Measurements from ENCODE around the gene SETD3. TPM values are rescaled to one million over a fixed set of nuclear protein-coding genes. Genes with fewer than 3 reads are reported as not detected.
A peak's percentile ranks its signal among the peaks of the same experiment; 100 is the strongest.

SETD3 gene
- total RNA-seq, 2 experiments from 2014 or later, result 54.3 to 56.8 TPM

DNA sequence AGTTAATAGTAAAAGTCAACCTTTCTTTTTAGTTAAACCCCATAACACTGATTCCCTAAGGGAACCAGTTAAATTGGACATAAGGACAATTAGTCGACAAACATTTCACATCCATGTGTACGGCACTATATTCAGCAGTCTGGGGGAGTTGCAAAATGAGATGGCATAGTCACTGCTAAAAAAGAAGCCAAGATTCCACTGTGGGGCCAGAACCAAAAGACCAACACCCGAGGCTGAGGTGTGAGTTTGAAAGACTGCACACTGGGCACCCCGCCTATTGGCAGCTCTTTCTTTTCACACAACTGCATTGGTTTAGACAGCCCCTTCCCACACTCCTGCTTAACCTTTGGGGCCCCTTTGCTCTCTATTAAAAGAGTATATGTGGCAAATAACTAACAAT, 16.7 kb downstream of the SETD3 start:
- H3K9me3 Mint-ChIP-seq, result no peaks in the 10 kb centered on the region
- H3K4me1 Mint-ChIP-seq (ENCODE audit: low read depth), result peaks cover 10% of the 10 kb centered on the region
- ChIA-PET POLR2A (no interaction called here), CTCF (interaction anchor here (0.6 kb wide), 1 partner anchor 482 kb away, joined by 4 read pairs; no protein-coding TSS in a partner anchor)
- no peak overlapping the region for H3K27ac Mint-ChIP-seq
- no peak for DNase-seq
- H3K27me3 Mint-ChIP-seq, result no peaks in the 10 kb centered on the region
- intact Hi-C loops (cut with micrococcal nuclease), result no loop called here
- H3K36me3 Mint-ChIP-seq, result peaks cover 20% of the 10 kb centered on the region
- H3K4me3 Mint-ChIP-seq, result no peak overlapping the region

DNA sequence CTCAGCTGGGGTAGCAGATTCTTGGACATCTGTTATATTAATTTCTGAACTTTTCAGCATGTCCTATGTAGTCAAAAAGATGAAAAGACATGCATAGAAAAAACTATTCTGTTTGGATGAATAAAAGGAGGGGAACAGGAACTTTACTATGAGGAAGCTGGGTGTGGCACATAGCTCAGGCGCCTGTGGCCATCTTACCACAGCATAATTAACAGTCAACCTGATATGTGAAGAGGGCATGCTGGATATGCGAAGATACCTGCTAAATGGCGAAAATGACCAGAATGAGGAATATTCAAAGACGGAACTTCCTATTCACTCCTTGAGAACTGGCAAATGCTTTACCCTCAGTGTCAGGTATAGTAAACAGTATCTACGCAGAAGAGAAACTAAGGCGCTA, 18.4 kb downstream of the SETD3 start:
- H3K27me3 Mint-ChIP-seq, result no peaks in the 10 kb centered on the region
- no peak overlapping the region for H3K27ac Mint-ChIP-seq
- no peak overlapping the region for H3K4me3 Mint-ChIP-seq
- POLR2A ChIA-PET, result no interaction called here
- intact Hi-C loops (cut with micrococcal nuclease), result no loop called here
- H3K36me3 Mint-ChIP-seq, result peaks cover 27% of the 10 kb centered on the region
- CTCF ChIA-PET, result no interaction called here
- H3K4me1 Mint-ChIP-seq (ENCODE audit: low read depth), result no peaks in the 10 kb centered on the region
- DNase-seq, result no peak
- no peaks in the 10 kb centered on the region for H3K9me3 Mint-ChIP-seq

GRCh38 chr14:99461411-99462085, 19.1 kb downstream of the SETD3 start:
- POLR2A ChIA-PET, result no interaction called here
- Mint-ChIP-seq H3K4me3 (no peak overlapping the region), H3K4me1 (ENCODE audit: low read depth) (no peaks in the 10 kb centered on the region), H3K27ac (no peak overlapping the region), H3K27me3 (no peaks in the 10 kb centered on the region), H3K9me3 (no peaks in the 10 kb centered on the region), H3K36me3 (peaks cover 31% of the 10 kb centered on the region)
- intact Hi-C loops (cut with micrococcal nuclease), result no loop called here
- CTCF ChIA-PET, result interaction anchor here (0.6 kb wide), 1 partner anchor 499 kb away, joined by 3 read pairs; no protein-coding TSS in a partner anchor
- no peak for DNase-seq

GRCh38 chr14:99460793-99461192, 19.9 kb downstream of the SETD3 start:
- no peak overlapping the region for H3K27ac Mint-ChIP-seq
- no peak overlapping the region for H3K4me3 Mint-ChIP-seq
- peaks cover 32% of the 10 kb centered on the region for H3K36me3 Mint-ChIP-seq
- intact Hi-C loops (cut with micrococcal nuclease), result no loop called here
- no peaks in the 10 kb centered on the region for H3K9me3 Mint-ChIP-seq
- CTCF ChIA-PET, result interaction anchor here (0.6 kb wide), 1 partner anchor 500 kb away, joined by 3 read pairs; no protein-coding TSS in a partner anchor
- DNase-seq, result no peak
- H3K4me1 Mint-ChIP-seq (ENCODE audit: low read depth), result no peaks in the 10 kb centered on the region
- POLR2A ChIA-PET, result no interaction called here
- H3K27me3 Mint-ChIP-seq, result no peaks in the 10 kb centered on the region

DNA sequence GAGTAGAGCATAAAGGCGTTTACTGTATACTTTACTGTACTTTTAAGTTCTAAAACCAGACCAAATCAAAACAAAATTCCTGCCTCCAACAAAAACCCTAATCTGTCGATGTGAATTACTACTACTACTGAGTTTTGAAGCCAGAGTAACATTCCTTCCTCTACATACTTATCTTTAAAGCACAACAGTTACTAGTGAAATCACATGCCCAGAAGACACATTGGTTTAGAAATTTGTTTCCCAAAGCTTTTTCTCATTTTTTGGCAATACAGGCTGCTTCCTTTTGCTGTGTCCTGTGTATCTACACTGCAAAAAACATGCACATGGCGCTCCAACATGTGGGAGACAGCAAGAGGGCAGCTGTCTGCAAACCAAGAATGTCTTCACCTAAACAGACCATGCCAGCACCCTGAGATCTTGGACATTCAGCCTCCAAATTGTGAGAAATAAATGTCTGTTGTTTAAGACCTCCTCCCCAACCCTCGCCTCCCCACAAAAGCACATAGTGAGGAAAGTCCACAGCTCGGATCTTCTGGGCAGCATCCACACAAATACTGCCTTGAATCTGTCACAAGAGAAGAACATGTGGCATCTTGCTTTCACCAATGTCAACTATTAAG, 21.1 kb downstream of the SETD3 start:
- no peak for DNase-seq
- ChIA-PET POLR2A (no interaction called here), CTCF (no interaction called here)
- H3K36me3 Mint-ChIP-seq, result peaks cover 30% of the 10 kb centered on the region
- no peaks in the 10 kb centered on the region for H3K9me3 Mint-ChIP-seq
- H3K27me3 Mint-ChIP-seq, result no peaks in the 10 kb centered on the region
- no peak overlapping the region for H3K4me3 Mint-ChIP-seq
- no peaks in the 10 kb centered on the region for H3K4me1 Mint-ChIP-seq (ENCODE audit: low read depth)
- no peak overlapping the region for H3K27ac Mint-ChIP-seq
- intact Hi-C loops (cut with micrococcal nuclease), result no loop called here

DNA sequence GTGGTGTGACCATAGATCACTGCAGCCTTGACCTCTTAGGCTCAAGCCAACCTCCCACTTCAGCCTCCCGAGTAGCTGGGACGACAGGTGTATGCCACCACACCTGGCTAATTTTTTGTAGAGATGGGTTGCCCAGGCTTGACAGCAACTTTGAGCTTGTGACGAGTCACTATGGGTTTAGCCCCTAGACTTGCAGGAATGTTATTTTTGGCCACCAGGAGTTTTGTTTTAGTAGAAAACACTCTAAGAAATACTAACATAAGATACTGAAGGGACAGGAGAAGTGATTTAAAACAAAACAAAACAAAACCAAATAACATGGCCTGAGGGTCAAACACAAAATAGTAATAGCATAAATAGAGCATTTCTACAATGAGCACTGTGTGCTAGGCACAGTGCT, 26.4 kb downstream of the SETD3 start:
- Mint-ChIP-seq H3K4me3 (no peak overlapping the region), H3K4me1 (ENCODE audit: low read depth) (no peaks in the 10 kb centered on the region), H3K36me3 (peaks cover 35% of the 10 kb centered on the region), H3K9me3 (no peaks in the 10 kb centered on the region), H3K27me3 (no peaks in the 10 kb centered on the region), H3K27ac (no peak overlapping the region)
- DNase-seq, result no peak
- POLR2A ChIA-PET, result no interaction called here
- intact Hi-C loops (cut with micrococcal nuclease), result no loop called here
- CTCF ChIA-PET, result no interaction called here

GRCh38 chr14:99452968-99453367, 27.7 kb downstream of the SETD3 start:
- POLR2A ChIA-PET, result no interaction called here
- Mint-ChIP-seq H3K27ac (no peak overlapping the region), H3K4me1 (ENCODE audit: low read depth) (no peaks in the 10 kb centered on the region), H3K4me3 (no peak overlapping the region), H3K27me3 (no peaks in the 10 kb centered on the region), H3K36me3 (peaks cover 35% of the 10 kb centered on the region), H3K9me3 (no peaks in the 10 kb centered on the region)
- CTCF ChIA-PET, result no interaction called here
- intact Hi-C loops (cut with micrococcal nuclease), result no loop called here
- DNase-seq, result no peak

GRCh38 chr14:99451234-99451633, 29.4 kb downstream of the SETD3 start:
- H3K36me3 Mint-ChIP-seq, result peaks cover 33% of the 10 kb centered on the region
- POLR2A ChIA-PET, result no interaction called here
- no peaks in the 10 kb centered on the region for H3K9me3 Mint-ChIP-seq
- no peak overlapping the region for H3K27ac Mint-ChIP-seq
- no peak for DNase-seq
- H3K27me3 Mint-ChIP-seq, result no peaks in the 10 kb centered on the region
- intact Hi-C loops (cut with micrococcal nuclease), result no loop called here
- H3K4me1 Mint-ChIP-seq (ENCODE audit: low read depth), result no peaks in the 10 kb centered on the region
- H3K4me3 Mint-ChIP-seq, result no peak overlapping the region
- CTCF ChIA-PET, result interaction anchor here (2.5 kb wide), 1 partner anchor 61 kb away, joined by 10 read pairs; no protein-coding TSS in a partner anchor

GRCh38 chr14:99450266-99450665, 30.4 kb downstream of the SETD3 start:
- Mint-ChIP-seq H3K4me1 (ENCODE audit: low read depth) (no peaks in the 10 kb centered on the region), H3K9me3 (no peaks in the 10 kb centered on the region), H3K27me3 (no peaks in the 10 kb centered on the region), H3K36me3 (peaks cover 33% of the 10 kb centered on the region), H3K4me3 (no peak overlapping the region), H3K27ac (no peak overlapping the region)
- intact Hi-C loops (cut with micrococcal nuclease), result no loop called here
- ChIA-PET POLR2A (no interaction called here), CTCF (interaction anchor here (0.5 to 2.5 kb wide), 2 partner anchors 11 to 60 kb away, joined by 3 to 10 read pairs; no protein-coding TSS in a partner anchor)
- DNase-seq, result no peak

GRCh38 chr14:99447739-99448138, 32.9 kb downstream of the SETD3 start:
- no peak overlapping the region for H3K4me3 Mint-ChIP-seq
- no peaks in the 10 kb centered on the region for H3K27me3 Mint-ChIP-seq
- H3K9me3 Mint-ChIP-seq, result no peaks in the 10 kb centered on the region
- H3K4me1 Mint-ChIP-seq (ENCODE audit: low read depth), result peaks cover 10% of the 10 kb centered on the region
- CTCF ChIA-PET, result no interaction called here
- POLR2A ChIA-PET, result no interaction called here
- peaks cover 33% of the 10 kb centered on the region for H3K36me3 Mint-ChIP-seq
- intact Hi-C loops (cut with micrococcal nuclease), result no loop called here
- no peak overlapping the region for H3K27ac Mint-ChIP-seq
- DNase-seq, result no peak

DNA sequence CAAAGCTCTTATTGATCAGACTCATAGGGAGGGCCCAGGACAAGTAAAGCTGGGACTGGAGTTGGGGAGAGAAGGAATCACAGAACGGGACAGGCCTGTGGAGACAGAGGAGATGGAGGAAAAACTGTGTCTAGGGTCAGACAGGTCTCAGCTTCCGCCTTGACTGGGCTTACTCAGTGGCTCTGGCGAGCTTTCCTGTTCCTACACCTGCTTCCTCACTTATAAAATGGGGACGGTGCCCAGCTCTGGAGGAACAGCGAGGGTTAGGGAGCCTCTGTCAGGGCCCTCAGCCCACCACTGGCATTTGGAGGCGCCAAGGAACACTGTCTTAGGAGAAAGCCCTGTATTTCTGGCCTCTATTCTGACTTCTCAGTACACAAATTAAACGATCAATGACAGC, 34.7 kb downstream of the SETD3 start:
- ChIA-PET POLR2A (no interaction called here), CTCF (interaction anchor here (0.8 to 1.3 kb wide), 3 partner anchors 30 to 57 kb away, joined by 3 read pairs; no protein-coding TSS in a partner anchor)
- Mint-ChIP-seq H3K9me3 (no peaks in the 10 kb centered on the region), H3K4me1 (ENCODE audit: low read depth) (peaks cover 22% of the 10 kb centered on the region), H3K27me3 (no peaks in the 10 kb centered on the region), H3K27ac (no peak overlapping the region), H3K4me3 (no peak overlapping the region), H3K36me3 (peaks cover 33% of the 10 kb centered on the region)
- DNase-seq, result no peak
- intact Hi-C loops (cut with micrococcal nuclease), result no loop called here

DNA sequence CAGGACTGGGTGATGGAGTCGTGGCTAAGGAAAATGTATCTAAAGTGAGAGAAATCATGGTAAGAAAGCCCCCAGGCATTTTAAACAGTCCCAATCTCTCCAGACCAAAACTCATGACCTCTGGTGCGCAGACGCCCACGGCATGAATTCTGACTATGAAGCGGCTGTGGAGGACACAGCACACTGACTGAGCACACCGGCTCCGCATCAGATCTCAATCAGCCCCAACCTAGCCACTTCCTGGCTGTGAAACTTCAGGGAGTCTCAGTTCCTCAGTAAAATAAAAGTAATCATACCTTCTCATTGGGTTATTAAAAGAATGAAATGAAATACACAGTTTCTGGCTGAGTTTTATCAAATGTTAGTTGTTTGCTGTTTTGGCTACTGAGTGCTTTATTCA, 38.7 kb downstream of the SETD3 start:
- Mint-ChIP-seq H3K4me3 (no peak overlapping the region), H3K36me3 (peaks cover 36% of the 10 kb centered on the region), H3K4me1 (ENCODE audit: low read depth) (peaks cover 37% of the 10 kb centered on the region), H3K9me3 (no peaks in the 10 kb centered on the region), H3K27ac (no peak overlapping the region), H3K27me3 (no peaks in the 10 kb centered on the region)
- ChIA-PET CTCF (no interaction called here), POLR2A (no interaction called here)
- intact Hi-C loops (cut with micrococcal nuclease), result no loop called here
- DNase-seq, result peak; percentile 48
